K562 (cell line): Measurements from ENCODE around the gene HELZ. TPM values are rescaled to one million over a fixed set of nuclear protein-coding genes. Genes with fewer than 3 reads are reported as not detected.
A peak's percentile ranks its signal among the peaks of the same experiment; 100 is the strongest.

ENCODE experiments used
- ATAC-seq: fragments of 200-7000 bp; cut with Tn5 transposase; 3 replicates; pipeline ENCODE4 v1.9.1; 2020; ENCODE audit warnings: moderate library complexity
- BruUV-seq: library from RNA; stranded (reverse); fragments of 400-500 nt; replicated peaks from 2 replicates; lab custom pipeline; 2021; lab: Mats Ljungman, UMichigan
- CTCF ChIA-PET: fragments of 300-600 bp; formaldehyde crosslinking; extraction: SDS; loops from one replicate; lab custom pipeline; 2021; ENCODE audit warnings: low intra/inter-chr PET ratio; lab: Yijun Ruan, JAX
- POLR2A ChIA-PET: fragments of 300-600, 350-650 bp; sonication (Branson Sonifier 250); formaldehyde crosslinking; extraction: SDS; loops from one replicate; lab custom pipeline; 2021; ENCODE audit warnings: antibody characterized with exemption, inconsistent platforms; lab: Yijun Ruan, JAX
- DNase-seq, 4 experiments: peaks; one replicate each; pipeline versions ENCODE4 v3.0.0 to v3.0.0-alpha.2; 2011 to 2018; ENCODE audit warnings: low spot score in 3 of 4, mixed read lengths in 3 of 4; ENCODE audit errors: extremely low read depth in 1 of 4
- FAIRE-seq: peaks from 2 replicates; lab custom pipeline; 2011; peaks lifted over from hg19 to GRCh38; lab: Jason Lieb, UNC
- H2AFZ ChIP-seq: 2 replicates; pipeline ENCODE4 v1.6.0; 2011; ENCODE audit warnings: low read depth, low read length, control low read depth, inconsistent platforms
- H3K27ac ChIP-seq: fragments of 200-600 bp; 3 replicates; pipeline ENCODE4 v1.8.0; 2011; ENCODE audit warnings: low read depth, mild to moderate bottlenecking, control low read depth, inconsistent platforms, low read length, moderate library complexity, mixed read lengths; ENCODE audit errors: extremely low read depth
- H3K27me3 ChIP-seq, 2 experiments: fragments of 300-600 bp in 1 of 2; 2 replicates in 1 of 2; 3 replicates in 1 of 2; pipeline versions ENCODE4 v1.6.0 to v1.8.0; 2011; ENCODE audit warnings: inconsistent platforms in 2 of 2, low read length in 2 of 2, mild to moderate bottlenecking in 1 of 2, mixed read lengths in 1 of 2, moderate library complexity in 1 of 2; ENCODE audit not compliant: control insufficient read depth in 2 of 2, insufficient read depth in 2 of 2
- H3K36me3 ChIP-seq: fragments of 300-600 bp; 3 replicates; pipeline ENCODE4 v1.8.0; 2011; ENCODE audit warnings: mild to moderate bottlenecking, low read length, inconsistent platforms; ENCODE audit not compliant: control insufficient read depth, insufficient read depth
- H3K4me1 ChIP-seq, 2 experiments: fragments of 200-600 bp in 1 of 2; replicated peaks in 1 of 2; 2 replicates in 1 of 2; 3 replicates in 1 of 2; pipeline versions ENCODE4 v1.5.1 to v1.8.0; 2011; ENCODE audit warnings: inconsistent platforms in 2 of 2, low read length in 2 of 2, mild to moderate bottlenecking in 1 of 2, mixed read lengths in 1 of 2, moderate library complexity in 1 of 2; ENCODE audit not compliant: control insufficient read depth in 2 of 2, insufficient read depth in 2 of 2
- H3K4me2 ChIP-seq: 2 replicates; pipeline ENCODE4 v1.6.1; 2011; ENCODE audit warnings: low read length, control low read depth, inconsistent platforms, mixed read lengths; ENCODE audit not compliant: insufficient read depth
- H3K4me3 ChIP-seq: fragments of 200-600 bp; sonication (generic), shearing (Covaris generic); 2 replicates; pipeline ENCODE4 v1.5.1; 2016; ENCODE audit warnings: control low read depth, inconsistent platforms
- H3K79me2 ChIP-seq: fragments of 200-600 bp; 3 replicates; pipeline ENCODE4 v1.8.0; 2011; ENCODE audit warnings: low read length, inconsistent platforms; ENCODE audit not compliant: control insufficient read depth, insufficient read depth
- H3K9ac ChIP-seq, 2 experiments: 2 replicates each; pipeline versions ENCODE4 v1.6.0 to v1.6.1; 2011; ENCODE audit warnings: low read depth in 2 of 2, low read length in 2 of 2, control low read depth in 1 of 2, inconsistent platforms in 1 of 2, mild to moderate bottlenecking in 1 of 2, mixed read lengths in 1 of 2; ENCODE audit not compliant: insufficient read depth in 1 of 2
- H3K9me1 ChIP-seq: one replicate; pipeline ENCODE4 v1.6.0; 2011; ENCODE audit warnings: inconsistent platforms, mild to moderate bottlenecking, low read length, moderate library complexity; ENCODE audit not compliant: control insufficient read depth, insufficient read depth
- H3K9me3 ChIP-seq: replicated peaks from 2 replicates; pipeline ENCODE4 v1.5.1; 2011; ENCODE audit warnings: low read depth, low read length, inconsistent platforms; ENCODE audit not compliant: control insufficient read depth, insufficient read depth
- H4K20me1 ChIP-seq: replicated peaks from 2 replicates; pipeline ENCODE4 v1.6.1; 2011; ENCODE audit warnings: low read length, inconsistent platforms, mixed read lengths; ENCODE audit not compliant: control insufficient read depth, insufficient read depth
- MEF2D ChIP-seq: conservative IDR thresholded peaks from 2 replicates; pipeline ENCODE4 v1.6.1; 2016; ENCODE audit warnings: low read depth, missing genetic modification characterization, missing compliant biosample characterization
- MTF1 ChIP-seq: fragments of 250-450 bp; sonication (Bioruptor Pico); IDR thresholded peaks from 2 replicates; pipeline ENCODE4 v1.9.0; 2021; ENCODE audit warnings: moderate library complexity, mild to moderate bottlenecking, inconsistent platforms, borderline replicate concordance
- POLR2B ChIP-seq: fragments of 450-650 bp; IDR thresholded peaks from 2 replicates; pipeline ENCODE4 v1.6.1; 2018; ENCODE audit warnings: low read depth; ENCODE audit not compliant: partially characterized antibody
- SIX5 ChIP-seq, 2 experiments: IDR thresholded peaks; 2 replicates each; pipeline ENCODE4 v1.6.1; 2011; ENCODE audit warnings: low read length in 2 of 2, borderline replicate concordance in 1 of 2, low read depth in 1 of 2, mild to moderate bottlenecking in 1 of 2, moderate library complexity in 1 of 2; ENCODE audit not compliant: insufficient read depth in 1 of 2
- TAF9B ChIP-seq: fragments of 450-650 bp; IDR thresholded peaks from 2 replicates; pipeline ENCODE4 v1.6.1; 2018; ENCODE audit warnings: mild to moderate bottlenecking; ENCODE audit not compliant: partially characterized antibody
- WGBS: fragments of 100-300 bp; shearing (Covaris generic); methylation state at CpG from one replicate; pipeline ENCODE4 v1.1.6; 2016; ENCODE audit warnings: low coverage, mixed read lengths; ENCODE audit not compliant: insufficient coverage; ENCODE audit errors: missing lambda C conversion rate; 5-methylcytosine and 5-hydroxymethylcytosine counted together
- in situ Hi-C: fragments of 300-500 bp; cut with MboI; formaldehyde crosslinking; loops from 4 replicates; pipeline ENCODE4 v1.15.0; 2018; ENCODE audit warnings: inconsistent platforms, mixed read lengths
- intact Hi-C: fragments of 100-400 bp; cut with micrococcal nuclease; formaldehyde crosslinking; loops from 2 replicates; pipeline ENCODE4 v1.14.2; 2022
- polyA plus RNA-seq, 8 experiments: library from polyadenylated mRNA; depleted of rRNA in 4 of 8; stranded (reverse) in 5 of 8; unstranded in 3 of 8; fragments of >200 nt; fragmentation: Nextera tagmentation in 2 of 8; fragmentation: Illumina TruSeq in 1 of 8; extraction: Ambion mirVana in 2 of 8; extraction: Trizol in 1 of 8; gene quantifications; 2 replicates each; pipeline versions ENCODE4 v1.2.1 to v1.2.3, GENCODE V29; 2011 to 2014; ENCODE audit warnings: inconsistent platforms in 1 of 8, missing spikeins in 1 of 8
- total RNA-seq, 7 experiments: library from RNA; depleted of rRNA in 6 of 7; stranded (reverse); fragments of >200 nt in 6 of 7; fragmentation: Illumina TruSeq in 2 of 7; extraction: Trizol in 2 of 7; gene quantifications; 2 replicates each; pipeline versions ENCODE4 v1.2.1 to v1.2.3, GENCODE V29; 2011 to 2021; ENCODE audit warnings: low replicate concordance in 1 of 7
- TF ChIP-seq, protein P1 (sequence below): fragments of 250-450 bp; sonication (Bioruptor Pico); IDR thresholded peaks from 2 replicates; pipeline ENCODE4 v1.5.0; 2021; ENCODE audit warnings: mild to moderate bottlenecking, borderline replicate concordance

HELZ gene
- total and polyA plus RNA-seq, 9 of the 15 experiments (the other 6 are each of a cell fraction or from before 2014, with no cell fraction given), result 5.2 to 39.8 (median 17.3) TPM

DNA sequence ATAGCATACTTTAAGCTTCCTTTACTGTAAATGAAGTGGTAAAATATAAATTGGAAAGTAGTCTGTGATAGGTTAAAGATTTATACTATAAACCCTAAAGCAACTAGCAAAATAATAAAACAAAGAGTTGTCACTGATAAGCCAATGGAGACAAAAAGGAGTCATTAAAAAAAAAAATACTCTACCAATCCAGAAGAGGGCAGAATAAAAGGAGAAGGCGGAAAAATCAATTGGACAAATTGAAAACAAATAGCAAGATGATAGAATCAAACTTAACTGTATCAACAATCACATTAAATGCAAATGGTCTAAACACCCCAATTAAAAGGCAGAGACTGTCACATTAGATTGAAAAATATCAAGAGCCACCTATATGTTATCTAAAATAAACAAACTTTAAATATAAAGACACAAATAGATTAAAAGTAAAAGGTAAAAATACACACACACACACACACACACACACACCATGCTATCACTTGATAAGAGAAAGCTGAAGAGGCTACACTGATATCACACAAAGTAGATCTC, 128.9 kb downstream of the HELZ start (continued):
- TF ChIP-seq MEF2D (tag) (no peak), TAF9B (no peak)
- TF ChIP-seq, protein P1, sequence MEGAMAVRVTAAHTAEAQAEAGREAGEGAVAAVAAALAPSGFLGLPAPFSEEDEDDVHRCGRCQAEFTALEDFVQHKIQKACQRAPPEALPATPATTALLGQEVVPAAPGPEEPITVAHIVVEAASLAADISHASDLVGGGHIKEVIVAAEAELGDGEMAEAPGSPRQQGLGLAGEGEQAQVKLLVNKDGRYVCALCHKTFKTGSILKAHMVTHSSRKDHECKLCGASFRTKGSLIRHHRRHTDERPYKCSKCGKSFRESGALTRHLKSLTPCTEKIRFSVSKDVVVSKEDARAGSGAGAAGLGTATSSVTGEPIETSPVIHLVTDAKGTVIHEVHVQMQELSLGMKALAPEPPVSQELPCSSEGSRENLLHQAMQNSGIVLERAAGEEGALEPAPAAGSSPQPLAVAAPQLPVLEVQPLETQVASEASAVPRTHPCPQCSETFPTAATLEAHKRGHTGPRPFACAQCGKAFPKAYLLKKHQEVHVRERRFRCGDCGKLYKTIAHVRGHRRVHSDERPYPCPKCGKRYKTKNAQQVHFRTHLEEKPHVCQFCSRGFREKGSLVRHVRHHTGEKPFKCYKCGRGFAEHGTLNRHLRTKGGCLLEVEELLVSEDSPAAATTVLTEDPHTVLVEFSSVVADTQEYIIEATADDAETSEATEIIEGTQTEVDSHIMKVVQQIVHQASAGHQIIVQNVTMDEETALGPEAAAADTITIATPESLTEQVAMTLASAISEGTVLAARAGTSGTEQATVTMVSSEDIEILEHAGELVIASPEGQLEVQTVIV (CRISPR knock-in tag), result no peak
- TF ChIP-seq, all 486 proteins: peak for 6

DNA sequence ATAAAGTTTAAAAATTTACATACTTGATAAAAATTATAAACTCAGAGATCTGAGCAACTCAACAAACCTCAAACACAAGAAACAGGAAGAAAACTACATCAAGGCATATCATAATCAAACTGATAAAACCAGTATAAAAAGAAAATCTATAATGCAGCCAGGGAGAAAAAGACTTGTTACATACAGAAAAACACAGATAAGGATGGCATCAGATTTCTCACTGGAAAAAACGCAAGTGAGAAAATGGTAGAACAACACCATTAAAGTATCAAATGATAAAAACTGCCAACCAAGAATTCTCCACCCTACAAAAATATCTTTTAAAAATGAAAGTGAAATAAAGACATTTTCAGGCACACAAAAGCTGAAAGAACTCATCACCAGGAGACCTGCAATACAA, 129.6 kb downstream of the HELZ start:
- H3K27me3 ChIP-seq, result no peaks in the 10 kb centered on the region
- H2AFZ ChIP-seq, result no peak overlapping the region
- H3K4me1 ChIP-seq, result peaks cover 0 to 15% of the 10 kb centered on the region in 2 experiments; a peak in 3 of 5 replicates
- H3K9ac ChIP-seq, result no peak overlapping the region
- CTCF ChIA-PET, result no interaction called here
- 67% methylated on average over 1 of the region's 1 CpG for WGBS
- in situ Hi-C loops, result no loop called here
- FAIRE-seq (peak; percentile 11), DNase-seq (no peak), ATAC-seq (no peak)
- H3K27ac ChIP-seq, result no peak overlapping the region
- H3K4me3 ChIP-seq, result no peak overlapping the region
- no peaks in the 10 kb centered on the region for H3K79me2 ChIP-seq
- no peak overlapping the region for H3K4me2 ChIP-seq
- POLR2A ChIA-PET, result no interaction called here
- BruUV-seq, result no TSS peak
- no peak for TF ChIP-seq MTF1 (CRISPR knock-in tag)
- no peak for TF ChIP-seq SIX5 (IDR thresholded peaks at IDR 0.05; ENCODE audit: borderline replicate concordance in 1 of 2, insufficient read depth in 1 of 2, low read depth in 1 of 2, low read length in 2 of 2)
- TF ChIP-seq POLR2B, result no peak
- H4K20me1 ChIP-seq, result no peaks in the 10 kb centered on the region
- no peaks in the 10 kb centered on the region for H3K9me1 ChIP-seq
- peaks cover 63% of the 10 kb centered on the region for H3K36me3 ChIP-seq
- intact Hi-C loops, result no loop called here
- H3K9me3 ChIP-seq, result no peaks in the 10 kb centered on the region
